HG02970 (cell line): ENCODE results near the gene SPAM1.
"Not testable (repeated sequence)": the region's sequence is repeated elsewhere in the genome, so short reads cannot be mapped to it uniquely, and the experiment has no call there.

Experiments
- ATAC-seq: cut with Tn5 transposase; IDR thresholded peaks from one replicate; pipeline ENCODE4 v1.9.1; 2021; ENCODE audit warnings: mild to moderate bottlenecking, moderate library complexity, moderate number of reproducible peaks; ENCODE audit not compliant: unreplicated experiment, low FRiP score

The SPAM1 gene

DNA sequence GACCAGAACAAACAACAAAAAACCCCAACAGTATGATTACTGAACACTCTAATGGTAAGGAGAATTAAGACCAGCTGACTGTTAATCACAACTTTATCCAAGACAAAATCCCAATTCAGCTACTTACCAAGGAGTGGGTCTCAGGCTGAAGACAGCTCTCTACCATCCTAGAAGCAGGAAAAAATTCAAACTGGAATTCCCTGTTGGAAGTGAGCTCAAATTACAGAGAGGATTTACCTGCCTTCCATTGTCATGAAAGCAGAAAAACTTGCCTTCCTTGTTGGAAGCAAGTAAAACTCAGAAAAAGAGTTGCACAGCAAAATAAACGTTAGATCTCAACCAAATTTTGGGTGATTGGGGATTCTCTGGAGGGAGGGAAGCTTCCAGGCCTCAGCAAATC is 20.9 kb downstream of the SPAM1 start:
- ATAC-seq, result no peak

DNA sequence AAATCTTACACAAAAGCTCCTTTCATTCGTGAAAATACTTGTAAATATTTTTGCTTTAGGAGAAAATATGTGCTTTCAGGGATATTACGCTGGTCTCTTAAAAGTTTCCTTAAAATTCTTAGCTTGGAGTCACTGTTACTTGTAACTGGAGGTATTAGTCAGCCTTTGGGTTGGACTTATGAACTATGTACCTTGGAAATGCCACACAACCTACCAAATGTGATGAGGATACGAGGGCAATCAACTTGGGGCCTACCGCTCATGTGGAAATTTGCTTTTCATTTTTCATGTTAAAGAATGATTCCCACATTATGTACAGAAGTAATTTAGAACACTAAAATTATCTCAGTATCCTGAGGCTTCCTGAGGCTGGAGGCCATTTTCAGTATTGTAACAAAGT is 23.1 kb downstream of the SPAM1 start:
- no peak for ATAC-seq

DNA sequence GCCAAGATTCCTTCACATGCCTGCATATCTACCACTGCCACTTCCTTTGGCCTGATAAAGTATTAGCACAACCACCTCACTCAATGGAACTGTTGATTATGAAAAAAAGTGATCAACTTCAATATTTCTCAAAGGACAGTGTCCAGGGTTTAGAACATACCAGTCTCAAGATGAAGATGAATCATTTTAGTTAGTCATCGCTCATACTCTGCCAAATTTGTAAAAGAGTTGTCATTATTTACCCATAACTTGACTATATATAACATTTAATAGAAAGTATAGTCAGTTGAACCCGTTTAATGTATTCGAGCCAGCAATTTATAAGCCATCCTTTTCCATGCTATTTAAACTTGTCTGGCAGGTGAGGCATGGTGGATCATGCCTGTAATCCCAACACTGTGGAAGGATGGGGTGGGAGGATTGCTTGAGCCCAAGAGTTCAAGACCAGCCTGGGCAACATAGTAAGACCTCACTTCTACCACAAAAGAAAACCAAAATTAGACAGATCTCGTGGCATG is 33.2 kb downstream of the SPAM1 start:
- ATAC-seq, result no peak

DNA sequence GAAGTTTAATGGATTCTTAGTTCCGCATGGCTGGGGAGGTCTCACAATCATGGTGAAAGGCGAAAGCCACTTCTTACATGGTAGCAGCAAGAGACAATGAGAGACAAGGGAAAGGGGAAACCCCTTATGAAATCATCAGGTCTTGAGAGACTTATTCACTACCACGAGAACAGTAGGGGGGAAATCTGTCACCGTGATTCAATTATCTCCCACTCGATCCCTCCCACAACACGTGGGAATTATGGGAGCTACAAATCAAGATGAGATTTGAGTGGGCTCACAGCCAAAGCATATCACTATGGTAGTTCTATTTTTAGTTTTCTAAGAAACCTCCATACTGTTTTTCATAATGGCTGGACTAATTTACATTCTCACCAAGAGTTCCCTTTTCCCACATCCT is 36.7 kb downstream of the SPAM1 start:
- no peak for ATAC-seq

DNA sequence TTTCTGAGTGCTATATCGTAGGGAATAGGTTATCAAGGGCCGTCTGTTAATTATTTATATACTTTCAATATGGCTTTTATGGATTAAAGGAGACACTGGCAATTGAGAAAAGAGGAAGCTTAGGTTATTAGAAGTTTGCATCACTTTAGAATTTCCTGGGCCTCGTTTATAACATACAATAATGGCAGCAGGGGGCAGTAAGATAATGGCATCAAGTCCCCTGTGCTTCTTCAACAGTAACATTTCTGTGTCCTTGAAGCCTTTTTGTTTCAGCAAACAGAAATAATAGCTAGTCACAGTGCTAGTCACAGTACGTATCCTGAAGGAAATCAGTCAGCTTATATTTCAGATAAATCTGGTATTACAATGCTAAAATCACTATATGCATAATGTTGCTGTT is 41.9 kb downstream of the SPAM1 start:
- no peak for ATAC-seq

DNA sequence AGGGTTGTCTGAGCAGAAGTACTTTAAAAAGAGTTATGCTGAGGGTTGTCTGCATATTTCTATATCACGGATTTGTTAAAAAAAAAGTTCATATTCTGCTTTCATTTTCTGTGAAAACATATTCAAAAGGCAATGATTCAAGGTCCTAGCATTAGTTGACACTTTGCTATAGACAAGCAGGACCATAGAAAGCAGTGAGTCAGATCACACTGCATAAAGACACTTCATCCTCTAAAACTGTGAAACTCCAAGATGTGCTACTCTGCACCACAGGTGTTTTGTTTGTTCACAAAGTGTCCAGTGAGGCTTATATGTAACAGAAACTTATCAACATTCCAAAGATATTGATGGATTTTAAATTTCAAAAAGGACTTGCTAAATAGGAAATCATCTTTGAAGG is 47.0 kb downstream of the SPAM1 start:
- ATAC-seq, result no peak

DNA sequence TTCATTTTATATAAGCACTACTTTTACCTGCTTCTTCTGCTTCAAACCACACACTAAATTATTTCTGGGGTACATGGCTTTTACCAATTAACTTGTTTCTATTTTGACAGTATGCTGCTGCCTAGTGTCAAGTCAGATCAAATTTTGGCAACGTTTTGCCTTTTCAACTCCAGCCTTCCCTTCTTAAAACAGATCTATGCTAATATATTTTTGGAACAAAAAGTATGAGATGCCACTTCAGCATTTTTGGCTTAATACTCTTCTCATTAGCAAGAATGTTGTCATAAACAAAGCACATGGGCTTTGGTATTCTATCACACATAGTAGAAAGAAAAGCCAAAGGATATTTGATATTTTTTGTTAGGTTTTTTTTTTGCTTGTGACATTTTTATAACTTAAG is 47.8 kb downstream of the SPAM1 start:
- ATAC-seq, result no peak

DNA sequence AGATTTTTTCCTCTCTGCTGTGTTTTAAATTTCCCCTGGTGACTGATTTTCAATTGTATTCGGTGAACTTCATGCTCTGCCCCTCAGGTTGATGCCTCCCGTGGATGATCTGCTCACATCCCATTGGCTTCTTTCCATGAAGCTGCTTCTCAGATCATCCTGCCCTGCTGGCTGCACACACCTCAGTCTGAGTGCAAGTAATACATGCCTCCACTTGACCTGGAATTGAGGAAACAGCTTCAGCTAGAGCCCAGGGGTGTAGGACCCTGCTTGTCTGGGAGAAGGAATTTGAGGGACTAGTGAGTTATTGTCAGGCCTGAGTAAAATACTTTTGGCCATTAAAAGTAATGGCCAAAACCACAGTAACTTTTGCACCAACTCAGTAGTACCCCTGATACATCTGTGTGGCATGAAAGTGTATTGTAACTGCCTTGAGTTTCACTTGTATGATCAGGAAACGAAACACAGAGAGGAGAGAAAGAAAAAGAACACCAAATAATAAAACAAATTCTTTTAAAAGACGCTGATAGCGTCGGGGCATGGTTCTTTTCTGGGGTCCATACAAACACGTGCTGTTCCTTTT is 49.4 kb downstream of the SPAM1 start:
- no peak for ATAC-seq

DNA sequence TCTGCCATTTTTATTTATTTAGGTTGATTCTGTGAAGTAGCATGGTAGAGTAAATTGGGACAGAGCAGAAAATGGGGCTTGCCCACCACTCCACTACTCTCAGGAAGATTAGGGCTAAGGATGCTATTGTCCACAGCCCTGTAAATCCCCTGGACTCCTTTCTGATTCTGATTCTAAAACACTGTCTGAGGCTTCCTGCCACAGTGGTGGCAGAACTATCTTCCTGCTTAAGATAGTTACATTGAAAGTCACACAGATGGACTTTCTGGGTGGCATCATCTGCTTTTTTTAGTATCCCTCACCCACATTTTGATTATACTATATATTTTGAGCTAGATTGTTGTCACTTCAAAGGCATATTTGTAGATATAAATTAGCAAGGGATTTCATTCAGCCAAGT is 50.0 kb downstream of the SPAM1 start:
- no peak for ATAC-seq

DNA sequence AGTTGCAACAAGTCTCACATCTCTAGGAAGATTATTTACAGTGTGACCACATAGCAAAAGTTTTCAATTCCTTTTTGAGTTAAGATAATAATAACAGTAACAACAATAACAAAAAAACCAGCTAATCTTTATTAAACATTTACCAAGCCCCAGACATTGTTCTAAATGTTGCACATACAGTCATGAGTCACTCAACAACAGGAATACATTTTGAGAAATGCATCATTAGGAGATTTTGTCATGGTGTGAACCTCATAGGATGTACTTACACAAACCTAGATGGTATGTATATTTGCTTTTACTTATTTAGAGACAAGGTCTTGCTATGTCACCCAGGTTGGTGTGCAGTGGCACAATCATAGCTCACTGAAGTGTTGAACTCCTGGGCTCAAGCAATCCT is 52.0 kb downstream of the SPAM1 start:
- no peak for ATAC-seq

DNA sequence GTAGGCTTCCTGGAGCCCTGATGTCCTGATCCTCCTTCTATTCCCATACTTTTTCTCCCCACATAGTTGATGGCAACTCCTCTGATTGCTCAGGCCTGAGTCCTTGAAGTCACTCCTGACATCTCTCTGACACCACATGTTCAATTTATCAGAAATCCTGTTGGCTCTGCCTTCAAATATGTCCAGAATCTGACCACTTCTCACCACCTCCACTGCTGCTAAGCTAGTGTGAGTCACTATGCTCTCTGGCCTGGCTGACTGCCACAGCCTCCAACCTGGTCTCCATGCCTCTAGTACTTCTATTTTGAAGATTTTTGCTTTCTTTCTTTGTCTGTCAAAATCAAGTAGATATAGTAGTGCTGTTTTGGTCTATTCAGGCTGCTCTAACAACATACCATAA is 54.8 kb downstream of the SPAM1 start:
- ATAC-seq, result no peak

DNA sequence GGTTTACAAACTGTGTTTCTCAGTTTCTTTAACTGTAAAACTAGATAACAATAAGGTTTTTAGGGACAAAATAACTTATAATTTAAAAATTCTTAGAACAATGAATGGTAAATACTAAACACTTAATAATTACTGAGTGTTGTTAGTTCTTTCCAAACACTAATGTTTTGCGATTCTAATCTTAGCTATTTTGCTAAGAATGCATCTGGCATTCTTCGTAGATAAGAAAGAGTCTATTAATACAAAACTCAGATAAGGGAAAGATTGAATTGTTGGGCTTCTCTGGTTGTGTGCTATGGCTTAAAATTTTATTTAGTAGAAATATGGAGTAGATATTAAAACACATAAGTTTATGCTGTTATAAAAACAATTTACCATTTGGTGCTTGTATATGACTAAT is 62.4 kb downstream of the SPAM1 start:
- no peak for ATAC-seq

DNA sequence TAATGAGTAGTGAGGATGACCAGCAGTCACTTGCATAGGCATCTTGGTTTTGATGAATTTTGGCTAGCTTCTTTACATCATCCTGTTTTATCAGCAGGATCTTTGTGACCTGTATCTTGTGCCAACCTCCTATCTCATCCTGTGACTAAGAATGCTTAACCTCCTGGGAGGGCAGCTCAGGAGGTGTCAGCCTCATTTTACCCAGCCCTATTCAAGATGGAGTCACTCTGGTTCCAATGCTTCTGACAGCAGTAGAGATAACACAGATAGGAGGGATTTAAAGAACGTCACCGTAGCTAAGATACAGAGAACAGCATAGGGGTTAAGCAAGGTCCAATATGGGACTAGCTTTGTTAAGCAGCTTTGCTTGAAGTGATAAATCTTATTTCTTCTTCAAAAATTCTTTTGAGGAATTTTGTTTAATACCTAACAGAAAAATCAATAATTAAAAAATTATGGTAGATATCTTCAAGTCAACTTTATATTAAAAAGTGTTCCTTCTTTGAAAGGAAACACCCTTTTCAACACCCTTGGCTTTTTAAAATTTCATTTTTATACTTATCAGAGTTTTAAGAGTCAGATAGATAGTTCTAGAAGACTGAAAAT is 68.0 kb downstream of the SPAM1 start:
- ATAC-seq, result no peak

DNA sequence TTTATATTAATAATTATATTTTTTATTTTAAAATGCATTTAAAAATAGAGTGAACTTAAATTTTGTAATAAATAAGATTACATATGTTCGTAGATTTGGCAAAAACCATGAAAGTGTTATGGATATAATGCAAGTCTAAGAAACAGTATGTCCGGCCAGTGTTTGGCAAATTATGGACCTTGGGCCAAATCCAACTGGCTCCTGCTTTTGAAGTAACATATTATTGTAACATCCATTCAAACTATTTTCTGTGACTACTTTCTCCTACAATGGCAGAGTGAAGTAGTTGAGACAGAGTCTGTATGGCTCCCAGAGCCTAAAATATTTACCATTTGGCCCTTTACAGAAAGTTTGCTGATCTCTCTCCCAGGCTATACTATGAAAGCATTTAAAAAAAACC is 69.0 kb downstream of the SPAM1 start:
- ATAC-seq, result no peak

DNA sequence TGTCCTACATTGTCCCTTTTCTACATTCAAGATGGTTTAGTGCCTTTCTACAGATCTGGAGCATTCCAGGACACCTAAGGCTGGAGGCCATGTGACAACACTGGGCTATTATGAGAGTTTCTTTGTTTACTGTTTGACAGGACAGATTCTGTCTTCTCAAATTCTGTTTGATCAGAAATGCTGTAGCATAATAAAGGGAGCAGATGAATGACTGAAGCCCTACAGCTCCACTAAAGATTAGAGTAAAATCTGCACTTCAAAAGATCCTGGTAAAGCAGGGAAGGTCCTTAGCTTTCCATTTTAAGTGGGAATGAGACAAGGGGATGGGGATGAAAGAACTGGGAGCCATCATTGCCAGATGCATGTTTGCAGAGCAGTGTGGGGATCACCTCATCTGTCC is 69.4 kb downstream of the SPAM1 start:
- ATAC-seq, result no peak

DNA sequence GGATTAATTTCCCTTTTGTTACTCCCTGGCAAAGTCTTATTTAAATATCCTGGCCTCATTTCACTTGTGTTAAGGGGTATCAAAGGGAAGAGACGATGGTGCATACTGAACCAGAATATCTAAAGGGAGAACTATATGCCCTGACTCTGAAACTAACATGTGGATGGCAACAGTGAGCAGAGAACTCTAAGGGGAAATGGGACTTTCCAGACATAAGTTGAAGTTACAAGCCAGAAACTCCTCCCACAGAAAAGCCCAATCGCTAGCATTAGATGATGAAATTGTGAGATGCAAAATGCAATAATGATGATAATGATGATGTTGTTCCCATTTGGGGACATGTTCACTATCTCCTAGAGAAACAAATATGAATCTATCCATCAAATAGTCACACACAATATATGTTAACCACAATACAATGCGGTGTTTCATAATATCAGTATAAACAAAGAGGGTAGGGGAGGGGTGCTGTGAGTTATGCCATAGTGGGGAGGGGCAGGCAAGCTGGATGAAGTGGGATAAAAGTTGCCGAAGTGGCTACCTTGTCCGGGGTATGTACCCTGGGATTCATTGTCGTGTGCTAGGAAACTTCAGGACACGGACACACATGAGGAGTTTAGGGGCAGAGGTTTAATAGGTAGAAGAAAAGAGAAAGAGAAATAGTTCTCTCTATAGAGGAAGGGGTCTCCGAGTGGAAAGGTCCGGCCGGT is 70.7 kb downstream of the SPAM1 start:
- ATAC-seq, result no peak

DNA sequence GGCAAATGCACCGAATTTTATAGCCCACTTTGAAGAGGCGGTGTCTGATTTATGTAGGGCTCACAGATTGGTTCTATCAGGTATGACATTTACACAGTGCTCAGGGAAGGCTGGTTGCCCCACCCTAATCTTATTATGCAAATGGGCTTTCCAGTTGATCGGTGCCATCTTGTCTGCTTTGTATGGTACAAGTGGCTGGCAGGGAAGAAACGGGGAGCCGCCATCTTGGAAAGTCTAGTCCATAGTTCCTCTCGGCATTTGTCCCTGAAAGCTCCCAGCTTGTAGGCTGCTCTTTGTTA is 71.2 kb downstream of the SPAM1 start:
- no peak for ATAC-seq

DNA sequence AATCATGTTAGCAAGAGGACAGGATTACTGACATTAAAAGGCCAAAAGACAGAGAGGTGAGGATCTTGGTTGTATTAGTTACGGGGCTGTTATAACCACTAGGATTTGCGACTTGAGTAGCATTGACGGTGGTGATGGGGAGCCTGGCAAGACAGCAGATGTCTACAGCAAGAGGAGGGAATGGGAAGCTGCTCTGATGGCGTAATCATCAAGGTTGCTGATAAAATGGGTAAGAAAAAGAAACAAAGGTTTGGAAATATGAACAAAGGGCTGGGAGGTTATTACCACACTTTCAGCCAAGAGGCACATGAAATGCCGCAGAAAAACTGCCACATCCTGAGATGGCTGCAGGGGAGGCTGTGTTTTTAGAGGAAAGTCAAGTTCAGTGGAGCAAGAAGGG is 73.9 kb downstream of the SPAM1 start:
- ATAC-seq, result no peak

DNA sequence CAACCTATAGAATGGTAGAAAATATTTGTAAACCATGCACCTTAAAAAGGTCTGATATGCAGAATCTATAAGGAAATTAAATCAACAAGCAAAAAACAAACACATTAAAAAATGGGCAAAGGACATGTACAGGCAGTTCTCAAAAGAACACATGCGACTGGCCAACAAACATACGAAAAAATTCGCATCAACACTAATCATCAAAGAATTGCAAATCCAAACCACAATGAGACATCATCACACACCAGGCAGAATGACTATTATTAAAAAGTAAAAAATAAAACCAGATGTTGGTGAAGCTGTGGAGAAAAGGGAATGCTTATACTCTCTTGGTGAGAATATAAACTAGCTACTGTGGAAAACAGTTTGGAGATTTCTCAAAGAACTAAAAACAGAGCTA is 74.7 kb downstream of the SPAM1 start:
- ATAC-seq, result no peak

DNA sequence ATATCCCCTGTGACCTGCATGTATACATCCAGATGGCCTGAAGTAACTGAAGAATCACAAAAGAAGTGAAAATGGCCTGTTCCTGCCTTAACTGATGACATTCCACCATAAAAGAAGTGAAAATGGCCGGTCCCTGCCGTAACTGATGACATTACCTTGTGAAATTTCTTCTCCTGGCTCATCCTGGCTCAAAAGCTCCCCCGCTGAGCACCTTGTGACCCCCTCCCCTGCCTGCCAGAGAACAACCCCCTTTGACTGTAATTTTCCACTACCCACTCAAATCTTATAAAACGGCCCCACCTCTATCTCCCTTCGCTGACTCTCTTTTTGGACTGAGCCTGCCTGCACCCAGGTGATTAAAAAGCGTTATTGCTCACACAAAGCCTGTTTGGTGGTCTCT is 83.3 kb downstream of the SPAM1 start:
- not testable (repeated sequence) for ATAC-seq

DNA sequence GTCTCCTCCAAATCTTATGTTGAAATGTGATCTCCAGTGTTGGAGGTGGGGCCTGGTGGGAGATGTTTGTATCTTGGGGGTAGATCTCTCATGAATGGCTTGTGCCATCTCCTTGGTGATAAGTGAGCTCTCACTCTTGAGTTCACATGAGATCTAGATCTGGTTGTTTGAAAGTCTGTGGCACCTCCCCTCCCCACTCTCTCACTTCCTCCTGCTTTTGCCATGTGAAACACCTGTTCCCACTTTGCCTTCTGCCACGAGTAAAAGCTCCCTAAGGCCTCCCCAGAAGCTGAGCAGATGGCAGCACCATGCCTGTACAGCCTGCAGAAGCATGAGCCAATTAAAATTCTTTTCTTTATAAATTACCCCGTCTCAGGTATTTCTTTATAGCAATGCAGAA is 84.3 kb downstream of the SPAM1 start:
- no peak for ATAC-seq
